NCI-H460 (cell line): ENCODE measurements around the gene KXD1. TPM values are rescaled to one million over a fixed set of nuclear protein-coding genes. Genes with fewer than 3 reads are reported as not detected.
"Not testable (repeated sequence)": the region's sequence is repeated elsewhere in the genome, so short reads cannot be mapped to it uniquely, and the experiment has no call there.

Source experiments
- DNase-seq: peaks from one replicate; pipeline ENCODE4 v3.0.0-alpha.2; 2016; ENCODE audit warnings: low read depth; ENCODE audit errors: extremely low read depth
- total RNA-seq: library from RNA; depleted of rRNA; stranded (reverse); fragments of >200 nt; shearing (Covaris generic); gene quantifications from 2 replicates; pipeline ENCODE4 v1.2.3, GENCODE V29; 2014

KXD1 gene
- total RNA-seq, 1 experiment from 2014 or later = 91.5 TPM

DNA sequence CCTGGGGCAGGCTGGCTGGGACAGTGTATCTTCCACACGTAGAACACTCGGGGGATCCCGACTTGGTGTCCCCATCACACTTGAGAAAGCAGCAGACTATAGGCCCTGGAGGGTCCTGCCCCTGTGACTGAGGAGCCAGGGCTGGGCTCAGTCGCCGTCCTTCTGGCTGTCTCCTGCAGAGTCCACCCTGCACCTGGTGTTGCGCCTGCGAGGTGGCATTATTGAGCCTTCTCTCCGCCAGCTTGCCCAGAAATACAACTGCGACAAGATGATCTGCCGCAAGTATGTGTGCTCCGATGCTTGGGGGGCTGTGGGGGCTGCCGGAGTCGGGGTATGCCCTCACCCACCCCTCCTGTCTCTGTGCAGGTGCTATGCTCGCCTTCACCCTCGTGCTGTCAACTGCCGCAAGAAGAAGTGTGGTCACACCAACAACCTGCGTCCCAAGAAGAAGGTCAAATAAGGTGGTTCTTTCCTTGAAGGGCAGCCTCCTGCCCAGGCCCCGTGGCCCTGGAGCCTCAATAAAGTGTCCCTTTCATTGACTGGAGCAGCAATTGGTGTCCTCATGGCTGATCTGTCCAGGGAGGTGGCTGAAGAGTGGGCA is 17.1 kb downstream of the KXD1 start:
- DNase-seq = no peak

- DNase-seq = no peak
These were observed 18.7 kb downstream of the KXD1 start for GRCh38 chr19:18576383-18576782.

DNA sequence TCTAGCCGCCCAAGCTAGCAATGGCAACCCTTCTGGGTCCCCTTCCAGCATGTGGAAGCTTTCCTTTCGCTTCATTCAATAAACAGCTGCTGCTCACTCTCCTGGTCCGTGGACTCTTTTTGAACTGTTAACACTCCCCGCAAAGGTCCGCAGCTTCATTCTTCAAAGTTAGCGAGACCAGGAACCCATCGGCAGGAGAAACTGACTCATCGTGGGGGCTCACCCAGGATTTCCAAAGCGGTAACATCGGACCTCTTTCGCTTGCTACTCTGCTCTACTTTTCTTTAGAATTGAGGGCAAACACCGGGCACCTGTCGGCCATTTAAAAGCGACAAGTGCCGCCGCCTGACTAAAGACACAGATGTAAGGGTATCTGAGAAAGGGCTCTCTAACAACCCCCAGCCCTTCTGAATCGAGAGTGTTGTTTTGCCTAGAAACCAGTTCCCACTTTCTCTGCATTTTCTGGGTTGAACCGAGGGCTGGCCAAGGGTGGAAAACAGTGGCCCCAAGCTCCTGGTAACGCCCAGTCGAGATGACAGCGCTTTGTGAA is 19.8 kb downstream of the KXD1 start:
- DNase-seq = no peak

- no peak for DNase-seq
These were observed 22.6 kb downstream of the KXD1 start for GRCh38 chr19:18580311-18580710.

DNA sequence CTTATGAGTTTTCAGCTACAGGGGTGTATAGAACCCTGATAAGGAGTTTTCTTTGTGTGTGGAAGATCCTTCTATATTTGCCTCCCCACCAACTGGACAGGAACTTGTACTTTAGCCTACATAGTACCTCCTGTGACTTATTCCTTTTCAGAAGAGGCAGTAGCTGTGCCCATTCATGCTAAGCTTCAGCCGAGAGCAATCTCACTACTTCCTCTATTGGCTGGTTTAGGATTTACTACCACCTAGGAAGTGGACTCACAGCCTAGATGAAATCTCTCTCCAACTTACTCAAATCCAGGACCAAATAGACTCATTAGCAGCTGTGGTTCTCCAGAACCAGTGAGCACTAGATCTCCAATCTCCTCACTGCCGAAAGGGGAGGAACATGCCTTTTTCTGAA is 28.6 kb downstream of the KXD1 start:
- DNase-seq = no peak

DNA sequence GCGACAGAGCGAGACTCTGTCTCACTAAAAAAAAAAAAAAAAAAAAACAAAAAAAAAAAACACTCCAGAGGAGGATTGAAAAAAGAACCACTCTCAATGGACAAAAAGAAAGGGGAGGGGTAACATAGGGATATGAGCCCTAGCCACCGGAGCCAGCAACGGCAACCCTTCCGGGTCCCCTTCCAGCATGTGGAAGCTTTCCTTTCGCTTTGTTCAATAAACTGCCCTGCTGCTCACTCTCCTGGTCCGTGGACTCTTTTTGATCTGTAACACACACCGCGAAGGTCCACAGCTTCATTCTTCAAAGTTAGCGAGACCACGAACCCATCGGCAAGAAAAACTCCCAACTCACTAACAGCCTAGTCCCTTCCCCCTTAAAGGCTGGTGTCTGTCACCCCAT is 29.9 kb downstream of the KXD1 start:
- DNase-seq = no peak

GRCh38 chr19:18587962-18588610 is 30.4 kb downstream of the KXD1 start:
- DNase-seq = no peak

GRCh38 chr19:18588611-18589379 is 31.1 kb downstream of the KXD1 start, which contains the start of gene REX1BD:
Gene REX1BD, plus strand, starts transcription at chr19:18588798. Its CDS starts 4 bp downstream, at chr19:18588802.
- DNase-seq = peak; percentile 54

GRCh38 chr19:18589380-18590272 is 32.0 kb downstream of the KXD1 start:
- DNase-seq = peak; percentile 46

DNA sequence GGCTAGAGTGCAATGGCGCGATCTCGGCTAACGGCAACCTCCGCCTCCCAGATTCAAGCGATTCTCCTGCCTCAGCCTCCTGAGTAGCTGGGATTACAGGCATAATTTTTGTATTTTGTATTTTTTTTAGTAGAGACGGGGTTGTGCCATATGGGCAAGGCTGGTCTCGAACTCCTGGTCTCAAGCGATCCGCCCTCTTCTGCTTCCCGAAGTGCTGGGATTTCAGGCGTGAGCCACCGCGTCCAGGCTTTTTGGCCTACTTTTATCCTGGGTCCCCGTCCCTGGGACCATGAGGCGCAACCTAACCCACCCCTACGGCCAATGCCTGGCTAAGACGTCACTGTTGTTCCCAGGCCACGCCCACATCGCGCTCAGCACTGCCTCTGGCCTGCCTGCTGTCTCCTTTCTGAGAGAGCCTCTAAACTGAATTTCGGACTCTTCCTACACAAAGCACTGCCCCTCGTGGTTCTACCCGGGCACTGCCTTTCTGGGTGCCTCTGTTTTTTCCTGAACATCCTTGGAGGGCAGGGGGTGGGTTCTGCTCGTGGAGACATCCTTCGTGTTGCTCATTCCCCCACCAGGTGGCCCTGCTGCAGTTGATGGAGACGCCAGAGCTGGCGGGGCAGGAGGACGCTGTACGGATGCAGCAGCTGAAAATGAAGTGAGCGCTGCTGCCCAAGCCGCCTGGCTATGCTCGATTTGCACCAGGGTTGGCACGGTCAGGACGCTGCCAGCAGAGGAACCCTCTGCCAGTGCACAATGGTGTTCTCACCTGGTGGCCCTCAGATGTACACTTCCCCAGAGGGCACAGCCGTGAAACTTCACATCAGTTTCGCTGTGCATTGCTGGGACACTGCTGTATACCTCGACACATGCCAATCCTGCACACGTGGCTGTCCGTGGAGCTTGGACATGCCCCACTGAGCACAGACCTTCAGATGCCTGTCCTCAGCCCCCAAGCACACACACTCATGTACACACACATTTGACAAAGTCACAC is 32.9 kb downstream of the KXD1 start:
- no peak for DNase-seq

GRCh38 chr19:18591735-18592385 is 34.2 kb downstream of the KXD1 start:
- no peak for DNase-seq

GRCh38 chr19:18592732-18593131 is 35.1 kb downstream of the KXD1 start:
- DNase-seq = not testable (repeated sequence)

DNA sequence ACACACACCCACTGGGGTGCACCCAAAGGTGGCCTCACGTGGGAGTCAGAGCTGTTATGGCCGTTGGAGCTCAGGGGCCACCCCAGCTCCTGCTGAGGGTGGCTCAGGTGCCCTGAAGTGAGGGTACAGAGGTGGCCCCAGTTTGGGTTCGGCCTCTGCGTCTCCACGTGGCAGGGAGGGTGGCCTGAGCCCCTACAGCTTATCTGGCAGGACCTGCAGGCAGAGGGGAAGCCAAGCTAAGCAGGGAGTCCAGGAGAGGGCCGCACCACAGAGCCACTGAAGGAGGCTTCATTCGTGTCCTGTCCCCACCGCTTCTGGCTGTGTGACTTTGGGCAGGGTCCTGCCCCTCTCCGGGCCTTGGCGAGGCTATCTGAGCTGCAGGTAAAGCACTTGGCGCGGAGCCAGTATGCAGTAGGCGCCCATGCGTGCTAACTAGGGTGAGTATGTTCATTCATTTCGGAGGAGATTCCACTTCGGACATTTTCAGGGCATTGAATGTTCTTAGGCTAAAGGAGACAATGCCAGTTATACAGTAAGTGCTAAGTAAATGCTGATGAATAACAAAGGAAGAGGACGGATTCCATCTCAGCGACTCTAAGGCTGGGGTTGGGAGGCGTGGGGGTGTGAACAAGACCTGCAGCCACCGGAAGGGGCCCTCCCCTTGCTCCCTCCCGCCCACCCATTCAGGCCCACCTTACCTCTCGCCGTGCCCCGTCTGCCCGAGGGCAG is 35.9 kb downstream of the KXD1 start:
- no peak for DNase-seq

DNA sequence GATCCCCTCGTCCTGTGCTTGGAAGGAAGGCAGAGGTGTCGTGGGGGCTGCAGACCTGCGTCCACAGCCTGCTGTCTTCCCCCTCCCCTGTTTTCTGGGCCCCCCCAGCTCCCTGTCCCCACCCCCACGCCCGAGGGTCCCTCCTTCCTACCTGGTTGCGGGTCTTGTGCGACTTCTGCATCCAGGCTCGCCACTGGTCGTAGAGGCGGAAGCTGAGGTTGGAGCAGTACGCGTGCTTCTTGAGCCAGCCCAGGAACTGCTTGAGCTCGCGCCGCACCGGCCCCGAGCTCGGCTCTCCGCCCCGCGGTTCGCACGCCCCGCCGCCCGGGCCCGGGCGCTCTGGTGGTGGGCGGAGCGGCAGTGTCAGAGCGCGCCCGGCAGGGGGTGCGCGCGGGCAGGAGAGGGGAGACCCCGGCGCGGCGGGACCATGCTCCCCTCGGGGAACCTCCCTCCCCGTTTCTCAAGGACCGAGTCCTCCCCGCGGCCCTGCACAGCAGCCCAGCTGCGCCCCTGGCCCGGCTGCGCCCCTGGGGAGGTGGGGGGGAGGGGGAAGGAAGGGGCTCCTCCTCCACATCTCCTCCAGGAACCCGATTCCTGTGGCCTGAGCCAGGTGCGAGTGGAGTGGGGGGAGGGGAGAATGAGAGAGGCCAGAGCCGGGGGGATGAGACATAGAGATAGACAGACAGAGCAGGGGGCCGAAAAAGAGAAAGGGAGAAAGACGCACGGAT is 36.6 kb downstream of the KXD1 start:
- no peak for DNase-seq

DNA sequence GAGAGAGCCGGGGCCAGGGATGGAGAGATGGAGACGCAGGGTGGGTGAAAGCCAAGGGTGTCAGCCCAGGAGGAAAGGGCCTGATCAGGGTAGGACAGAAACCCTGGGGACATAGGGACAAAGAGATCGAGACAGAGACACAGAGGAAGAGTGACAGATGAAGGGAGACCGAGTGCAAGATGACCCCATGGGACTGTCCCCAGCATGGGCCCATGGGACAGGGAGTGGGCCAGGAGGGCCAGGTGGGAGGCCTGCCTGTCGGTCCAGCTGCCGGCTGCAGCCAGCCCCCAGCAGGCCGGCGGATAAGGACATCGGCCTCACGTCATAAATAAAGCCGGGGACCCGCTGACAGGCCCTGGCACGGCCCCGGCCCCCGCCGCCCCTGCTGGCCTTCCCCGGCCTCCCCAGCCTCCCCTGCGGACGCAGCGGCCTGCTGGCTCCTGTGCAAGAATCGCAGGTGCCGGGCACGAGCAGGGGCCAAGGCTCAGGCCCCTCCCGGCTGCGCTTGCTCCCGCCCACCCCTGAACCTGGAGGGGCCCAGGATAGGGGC is 37.2 kb downstream of the KXD1 start:
- DNase-seq = no peak

DNA sequence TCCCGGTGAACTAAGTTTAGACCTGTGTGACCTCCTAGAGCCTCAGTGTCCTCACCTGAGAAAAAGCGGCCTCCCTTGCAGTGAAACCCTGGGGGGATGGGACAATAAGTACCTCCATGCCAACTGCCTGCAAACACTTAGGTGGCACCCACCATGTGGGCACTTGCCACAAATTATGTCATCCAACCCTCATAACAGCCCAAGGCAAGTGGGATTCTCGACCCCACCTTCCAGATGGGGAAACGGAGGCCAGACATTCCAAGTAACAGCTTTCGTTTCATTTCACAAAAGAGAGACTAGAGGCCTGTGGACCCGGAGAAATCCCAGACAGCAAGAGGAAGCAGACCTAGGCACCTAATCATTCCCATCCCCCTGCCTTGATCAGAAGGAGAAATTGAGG is 37.8 kb downstream of the KXD1 start:
- no peak for DNase-seq

DNA sequence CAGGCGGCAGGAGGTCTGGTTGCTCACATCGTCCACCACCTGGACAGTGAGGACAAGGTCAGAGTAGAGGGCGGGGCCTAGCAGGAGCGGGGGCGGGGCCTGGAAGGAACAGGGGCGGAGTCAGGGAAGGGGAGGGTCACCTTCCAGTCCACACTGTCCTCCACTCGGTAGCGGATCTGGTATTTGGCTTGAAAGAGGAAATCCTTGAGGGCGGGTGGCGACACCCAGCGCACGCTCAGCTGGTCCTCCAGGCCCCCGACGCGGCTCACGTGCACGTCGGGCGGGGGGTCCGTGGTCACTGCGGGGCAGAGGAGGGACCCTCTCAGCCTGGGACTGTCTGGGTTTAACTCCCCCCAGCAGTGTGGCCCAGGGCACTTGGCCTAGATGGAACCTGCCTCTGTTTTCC is 39.1 kb downstream of the KXD1 start:
- no peak for DNase-seq
